ENCODE results near the gene DERL3. TPM values are rescaled to one million over a fixed set of nuclear protein-coding genes. Genes with fewer than 3 reads are reported as not detected.

The DERL3 gene
- total RNA-seq, 6 experiments from 2014 or later = 0.21 to 0.88 (median 0.40) TPM

DNA sequence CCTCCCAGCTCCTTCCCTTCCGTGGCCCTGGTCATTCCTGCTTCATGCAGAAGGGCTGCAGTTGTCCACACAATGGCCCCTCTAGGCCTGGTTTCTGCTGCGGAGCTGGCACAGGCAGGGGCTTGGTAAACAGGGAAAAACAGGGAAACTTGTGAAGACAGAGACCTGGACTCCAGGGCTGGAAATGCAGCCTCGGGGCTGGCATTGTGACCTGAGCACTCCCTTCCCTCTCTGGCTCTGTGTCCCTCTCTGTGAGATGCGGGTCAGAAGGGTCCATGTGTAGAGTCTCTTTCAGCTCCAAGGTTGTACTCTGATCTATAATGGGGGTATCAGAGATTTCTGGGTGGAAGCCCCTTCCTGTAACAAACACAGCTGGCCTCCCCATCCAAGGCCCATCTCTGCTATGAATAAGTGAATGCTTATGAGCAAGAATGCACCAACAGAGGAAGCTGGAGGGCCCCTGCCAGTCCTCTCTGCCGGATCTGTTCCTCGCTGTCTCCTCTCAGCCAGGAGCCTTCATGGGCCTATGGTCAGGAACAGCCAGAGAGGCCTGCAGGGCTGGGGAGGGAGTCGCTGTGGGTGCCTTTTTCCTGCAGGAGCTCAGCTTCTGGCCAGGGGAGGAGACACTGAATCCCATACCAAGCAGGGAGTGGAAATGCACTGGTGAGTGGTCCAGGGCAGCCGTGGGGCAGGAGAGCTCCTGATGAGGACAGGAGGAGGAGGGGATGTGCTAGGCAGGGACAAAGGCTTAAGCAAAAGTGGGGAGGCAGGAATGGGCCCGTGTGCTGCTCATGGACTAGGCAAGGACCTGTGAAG, 6.7 kb upstream of the DERL3 start:
- no peak for DNase-seq
- Mint-ChIP-seq H3K27ac (no peak overlapping the region), H3K27me3 (ENCODE audit: insufficient read depth) (peaks cover 10% of the 10 kb centered on the region), H3K4me3 (no peak overlapping the region), H3K36me3 (ENCODE audit: low read depth) (no peaks in the 10 kb centered on the region), H3K9me3 (no peaks in the 10 kb centered on the region), H3K4me1 (ENCODE audit: low read depth) (peaks cover 25% of the 10 kb centered on the region)
- no peak for TF ChIP-seq CTCF (IDR thresholded peaks at IDR 0.05)

- Mint-ChIP-seq H3K9me3 (no peaks in the 10 kb centered on the region), H3K4me3 (no peak overlapping the region), H3K36me3 (ENCODE audit: low read depth) (no peaks in the 10 kb centered on the region), H3K4me1 (ENCODE audit: low read depth) (peaks cover 25% of the 10 kb centered on the region), H3K27ac (no peak overlapping the region), H3K27me3 (ENCODE audit: insufficient read depth) (peaks cover 10% of the 10 kb centered on the region)
- DNase-seq = no peak
- TF ChIP-seq CTCF (IDR thresholded peaks at IDR 0.05) = no peak
Measured at GRCh38 chr22:23844739-23845202, 6.0 kb upstream of the DERL3 start.

DNA sequence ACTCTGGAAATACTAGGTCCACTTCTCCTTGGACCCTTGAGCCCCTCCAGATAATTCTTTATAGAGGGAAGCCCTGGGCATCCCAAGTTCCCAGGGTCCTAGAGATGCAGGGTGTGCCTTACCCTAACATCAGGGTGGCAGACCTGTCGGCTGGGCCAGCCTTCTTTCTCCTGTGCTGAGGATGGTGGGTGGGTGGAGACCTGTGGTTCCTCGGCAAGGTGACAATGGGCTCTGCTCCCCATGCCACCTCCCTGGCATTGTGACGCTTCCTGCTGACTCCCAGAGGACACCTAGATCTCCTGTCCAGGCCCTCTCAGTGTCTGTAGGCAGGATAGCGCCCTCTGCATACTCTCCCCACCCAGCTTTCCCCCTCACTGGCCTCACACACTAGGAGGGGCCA, 3.8 kb upstream of the DERL3 start:
- H3K27ac Mint-ChIP-seq = no peak overlapping the region
- H3K36me3 Mint-ChIP-seq (ENCODE audit: low read depth) = peaks cover 9% of the 10 kb centered on the region; the same call in 1 of the 2 replicates
- peaks cover 22% of the 10 kb centered on the region for H3K27me3 Mint-ChIP-seq (ENCODE audit: insufficient read depth)
- TF ChIP-seq CTCF (IDR thresholded peaks at IDR 0.05) = no peak
- H3K4me1 Mint-ChIP-seq (ENCODE audit: low read depth) = peaks cover 39% of the 10 kb centered on the region
- peaks cover 4% of the 10 kb centered on the region; the same call in 1 of the 2 replicates for H3K9me3 Mint-ChIP-seq
- no peak overlapping the region for H3K4me3 Mint-ChIP-seq
- no peak for DNase-seq

DNA sequence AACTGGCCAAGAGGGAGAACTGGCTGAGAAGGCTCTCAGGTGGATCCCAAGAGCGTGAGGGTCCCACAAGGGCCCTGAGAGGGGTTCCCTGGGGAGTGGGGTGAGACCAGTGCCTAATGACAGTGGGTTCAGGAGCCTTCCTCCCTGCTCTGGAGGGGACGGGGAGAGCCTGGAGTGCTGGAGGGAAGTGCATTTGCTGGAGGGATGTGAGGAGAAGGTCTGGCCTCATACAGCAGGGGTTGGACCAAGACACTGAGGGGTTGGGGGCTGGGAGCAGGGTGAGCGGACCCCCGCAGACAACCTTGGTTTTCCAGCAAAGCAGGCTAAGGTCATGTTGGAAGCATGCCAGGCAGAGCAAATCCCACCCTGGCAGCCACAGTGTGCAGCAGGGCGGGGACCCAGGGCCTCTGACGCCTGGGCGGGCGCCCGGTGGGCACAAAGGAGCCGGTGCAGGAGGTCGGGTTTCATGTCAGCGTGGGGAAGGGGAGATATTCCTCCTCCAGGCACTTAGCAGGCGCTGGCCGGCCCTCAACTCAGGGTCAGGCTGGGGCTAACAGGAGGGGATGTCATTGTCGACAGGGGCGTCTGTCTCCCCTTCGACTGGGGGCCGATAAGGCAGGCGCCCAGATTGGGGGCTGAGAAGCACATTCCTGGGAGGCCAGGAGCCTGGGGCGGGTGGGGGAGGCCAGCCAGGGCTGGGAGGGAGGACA, 3.1 kb upstream of the DERL3 start:
- TF ChIP-seq CTCF (IDR thresholded peaks at IDR 0.05) = no peak
- Mint-ChIP-seq H3K36me3 (ENCODE audit: low read depth) (peaks cover 9% of the 10 kb centered on the region; the same call in 1 of the 2 replicates), H3K4me1 (ENCODE audit: low read depth) (peaks cover 38% of the 10 kb centered on the region), H3K4me3 (no peak overlapping the region), H3K9me3 (peaks cover 4% of the 10 kb centered on the region; the same call in 1 of the 2 replicates), H3K27ac (no peak overlapping the region), H3K27me3 (ENCODE audit: insufficient read depth) (peaks cover 23% of the 10 kb centered on the region)
- DNase-seq = no peak

DNA sequence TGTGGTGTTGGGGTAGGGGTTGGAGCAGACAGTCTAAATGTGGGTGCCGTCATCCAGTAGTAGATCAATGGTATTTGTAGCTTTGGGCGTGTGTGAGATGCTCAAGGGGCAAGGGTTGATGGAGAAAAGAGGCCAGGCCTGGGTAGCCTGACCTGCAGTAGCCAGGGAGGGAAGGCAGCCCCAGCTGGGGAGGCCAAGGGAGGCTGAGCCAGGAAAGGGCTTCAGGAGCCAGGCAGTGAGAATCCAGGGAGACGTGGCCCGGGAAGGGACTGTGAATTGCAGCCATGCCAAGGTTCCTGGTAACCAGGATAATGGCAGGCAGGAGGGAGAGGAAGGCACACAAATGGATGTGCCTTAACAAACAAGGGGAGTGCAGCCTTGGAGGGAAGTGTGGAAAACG, 2.5 kb upstream of the DERL3 start:
- no peak overlapping the region for H3K4me3 Mint-ChIP-seq
- no peak for TF ChIP-seq CTCF (IDR thresholded peaks at IDR 0.05)
- H3K36me3 Mint-ChIP-seq (ENCODE audit: low read depth) = peaks cover 9% of the 10 kb centered on the region; the same call in 1 of the 2 replicates
- H3K27me3 Mint-ChIP-seq (ENCODE audit: insufficient read depth) = peaks cover 25% of the 10 kb centered on the region
- peaks cover 32% of the 10 kb centered on the region for H3K4me1 Mint-ChIP-seq (ENCODE audit: low read depth)
- DNase-seq = no peak
- H3K27ac Mint-ChIP-seq = no peak overlapping the region
- H3K9me3 Mint-ChIP-seq = peaks cover 4% of the 10 kb centered on the region; the same call in 1 of the 2 replicates
